Keratinocyte (primary cell): ENCODE results near the gene MET.

Source experiments
- EZH2 ChIP-seq: IDR thresholded peaks from one replicate; pipeline ENCODE4 v1.6.1; 2012; ENCODE audit warnings: inconsistent platforms, mild to moderate bottlenecking, low read length, moderate library complexity
- TF ChIP-seq, protein P1 (sequence below), 3 experiments: IDR thresholded peaks in 1 of 3; conservative IDR thresholded peaks in 1 of 3; optimal IDR thresholded peaks in 1 of 3; 2 replicates in 2 of 3; 3 replicates in 1 of 3; pipeline versions ENCODE3 to v1.5.1; 2011; ENCODE audit warnings: low read length in 3 of 3, mild to moderate bottlenecking in 3 of 3, moderate library complexity in 2 of 3, control low read depth in 1 of 3, inconsistent platforms in 1 of 3; ENCODE audit not compliant: insufficient read depth in 2 of 3; ENCODE audit errors: extremely low read depth in 1 of 3

DNA sequence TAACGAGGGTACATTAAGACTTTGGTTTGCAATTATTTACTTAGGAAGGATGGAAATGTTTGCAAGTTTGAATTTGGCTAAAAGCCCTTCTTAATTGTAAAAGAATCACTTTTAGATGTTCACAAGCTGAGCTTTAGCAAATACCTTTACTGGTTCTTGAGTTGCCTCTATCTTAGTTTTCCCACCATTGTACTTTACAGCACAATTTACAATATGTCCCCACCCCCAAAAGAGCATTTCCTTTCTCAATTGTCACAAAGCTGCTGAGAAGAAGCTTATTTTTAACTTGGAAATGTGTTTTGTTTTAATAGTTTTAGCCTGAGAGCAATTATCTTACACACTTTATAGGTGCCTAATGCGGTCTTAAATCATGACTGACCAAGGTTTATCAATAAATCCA is 81.1 kb downstream of the MET start:
- TF ChIP-seq, protein P1, sequence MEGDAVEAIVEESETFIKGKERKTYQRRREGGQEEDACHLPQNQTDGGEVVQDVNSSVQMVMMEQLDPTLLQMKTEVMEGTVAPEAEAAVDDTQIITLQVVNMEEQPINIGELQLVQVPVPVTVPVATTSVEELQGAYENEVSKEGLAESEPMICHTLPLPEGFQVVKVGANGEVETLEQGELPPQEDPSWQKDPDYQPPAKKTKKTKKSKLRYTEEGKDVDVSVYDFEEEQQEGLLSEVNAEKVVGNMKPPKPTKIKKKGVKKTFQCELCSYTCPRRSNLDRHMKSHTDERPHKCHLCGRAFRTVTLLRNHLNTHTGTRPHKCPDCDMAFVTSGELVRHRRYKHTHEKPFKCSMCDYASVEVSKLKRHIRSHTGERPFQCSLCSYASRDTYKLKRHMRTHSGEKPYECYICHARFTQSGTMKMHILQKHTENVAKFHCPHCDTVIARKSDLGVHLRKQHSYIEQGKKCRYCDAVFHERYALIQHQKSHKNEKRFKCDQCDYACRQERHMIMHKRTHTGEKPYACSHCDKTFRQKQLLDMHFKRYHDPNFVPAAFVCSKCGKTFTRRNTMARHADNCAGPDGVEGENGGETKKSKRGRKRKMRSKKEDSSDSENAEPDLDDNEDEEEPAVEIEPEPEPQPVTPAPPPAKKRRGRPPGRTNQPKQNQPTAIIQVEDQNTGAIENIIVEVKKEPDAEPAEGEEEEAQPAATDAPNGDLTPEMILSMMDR (optimal IDR thresholded peaks at IDR 0.05 in 1 of 3, IDR thresholded peaks at IDR 0.05 in 1 of 3, conservative IDR thresholded peaks at IDR 0.05 in 1 of 3; ENCODE audit: extremely low read depth in 1 of 3, insufficient read depth in 2 of 3, low read length in 3 of 3) = no peak
- no peak for TF ChIP-seq EZH2
